IMR-90 (cell line): ENCODE data around the gene PBXIP1. TPM values are rescaled to one million over a fixed set of nuclear protein-coding genes. Genes with fewer than 3 reads are reported as not detected.

Source experiments
- ATAC-seq: fragments of 200-7000 bp; cut with Tn5 transposase; 2 replicates; pipeline ENCODE4 v1.9.1; 2020; ENCODE audit warnings: low read depth, mild to moderate bottlenecking, moderate library complexity
- BruUV-seq: library from RNA; stranded (reverse); fragments of 400-500 nt; replicated peaks from 2 replicates; lab custom pipeline; 2021; lab: Mats Ljungman, UMichigan
- CTCF ChIA-PET: fragments of 300-600 bp; formaldehyde crosslinking; extraction: SDS; loops from one replicate; lab custom pipeline; 2021; ENCODE audit warnings: antibody characterized with exemption; lab: Yijun Ruan, JAX
- POLR2A ChIA-PET: fragments of 300-600 bp; sonication (Branson Sonifier 250); formaldehyde crosslinking; loops from one replicate; lab custom pipeline; 2022; ENCODE audit warnings: antibody characterized with exemption; ENCODE audit not compliant: unreplicated experiment; lab: Charles Lee
- DNase-seq: peaks from one replicate; pipeline ENCODE4 v3.0.0; 2013
- H2AFZ ChIP-seq: replicated peaks from 2 replicates; pipeline ENCODE3; 2013; ENCODE audit warnings: low read length, mild to moderate bottlenecking; ENCODE audit not compliant: poor library complexity
- H2AK5ac ChIP-seq: 2 replicates; pipeline ENCODE4 v1.6.1; 2013; ENCODE audit warnings: low read depth, low read length, inconsistent platforms
- H2AK9ac ChIP-seq: replicated peaks from 2 replicates; pipeline ENCODE3; 2013; ENCODE audit warnings: mild to moderate bottlenecking, low read depth, low read length, moderate library complexity; ENCODE audit not compliant: poor library complexity
- H2BK120ac ChIP-seq: 2 replicates; pipeline ENCODE4 v1.6.1; 2013; ENCODE audit warnings: low read depth, low read length, inconsistent platforms
- H2BK15ac ChIP-seq: 3 replicates; pipeline ENCODE4 v1.6.1; 2013; ENCODE audit warnings: low read depth, low read length, inconsistent platforms
- H2BK20ac ChIP-seq: 2 replicates; pipeline ENCODE4 v1.6.1; 2013; ENCODE audit warnings: low read depth, mild to moderate bottlenecking, inconsistent platforms, low read length, moderate library complexity
- H2BK5ac ChIP-seq: 2 replicates; pipeline ENCODE4 v1.6.1; 2013; ENCODE audit warnings: mild to moderate bottlenecking, low read depth, low read length, inconsistent platforms; ENCODE audit not compliant: poor library complexity, severe bottlenecking
- H3K14ac ChIP-seq: replicated peaks from 2 replicates; pipeline ENCODE4 v1.6.1; 2013; ENCODE audit warnings: low read depth, low read length, inconsistent platforms
- H3K18ac ChIP-seq: 2 replicates; pipeline ENCODE4 v1.6.1; 2013; ENCODE audit warnings: low read depth, low read length, control low read depth
- H3K23ac ChIP-seq: 2 replicates; pipeline ENCODE4 v1.6.1; 2013; ENCODE audit warnings: low read depth, low read length, inconsistent platforms
- H3K27ac ChIP-seq: 2 replicates; pipeline ENCODE4 v1.5.1; 2013; ENCODE audit warnings: mild to moderate bottlenecking, control low read depth, low read length; ENCODE audit not compliant: insufficient read depth
- H3K27me3 ChIP-seq: 2 replicates; pipeline ENCODE4 v1.6.1; 2013; ENCODE audit warnings: low read length; ENCODE audit not compliant: control insufficient read depth, insufficient read depth
- H3K36me3 ChIP-seq: 2 replicates; pipeline ENCODE4 v1.6.1; 2013; ENCODE audit warnings: low read length, mixed read lengths; ENCODE audit not compliant: control insufficient read depth, insufficient read depth
- H3K4ac ChIP-seq: 2 replicates; pipeline ENCODE4 v1.6.1; 2013; ENCODE audit warnings: low read depth, low read length, inconsistent platforms
- H3K4me1 ChIP-seq: 2 replicates; pipeline ENCODE4 v1.6.1; 2013; ENCODE audit warnings: low read length, mixed read lengths; ENCODE audit not compliant: control insufficient read depth, insufficient read depth
- H3K4me2 ChIP-seq: 2 replicates; pipeline ENCODE4 v1.6.1; 2013; ENCODE audit warnings: low read depth, mild to moderate bottlenecking, control low read depth, low read length, moderate library complexity
- H3K4me3 ChIP-seq: 2 replicates; pipeline ENCODE4 v1.5.1; 2013; ENCODE audit warnings: low read depth, mild to moderate bottlenecking, control low read depth, low read length, moderate library complexity; ENCODE audit not compliant: insufficient read depth
- H3K56ac ChIP-seq: 2 replicates; pipeline ENCODE4 v1.6.1; 2013; ENCODE audit warnings: low read length, inconsistent platforms; ENCODE audit not compliant: insufficient read depth; ENCODE audit errors: extremely low read depth
- H3K79me1 ChIP-seq, 2 experiments: 2 replicates each; pipeline ENCODE4 v1.6.1; 2013; ENCODE audit warnings: low read length in 2 of 2, inconsistent platforms in 1 of 2, low read depth in 1 of 2
- H3K9ac ChIP-seq: 2 replicates; pipeline ENCODE4 v1.6.1; 2013; ENCODE audit warnings: low read depth, low read length, control low read depth
- H3K9me1 ChIP-seq: 2 replicates; pipeline ENCODE4 v1.6.1; 2013; ENCODE audit warnings: low read length, inconsistent platforms; ENCODE audit not compliant: insufficient read depth
- H3K9me3 ChIP-seq: 2 replicates; pipeline ENCODE4 v1.6.1; 2013; ENCODE audit warnings: low read length; ENCODE audit not compliant: control insufficient read depth, insufficient read depth
- H4K20me1 ChIP-seq: 2 replicates; pipeline ENCODE4 v1.6.1; 2013; ENCODE audit warnings: low read length, inconsistent platforms; ENCODE audit not compliant: insufficient read depth
- H4K5ac ChIP-seq: 2 replicates; pipeline ENCODE4 v1.6.1; 2013; ENCODE audit warnings: mild to moderate bottlenecking, low read depth, low read length, control low read depth
- H4K8ac ChIP-seq, 2 experiments: 2 replicates each; pipeline ENCODE4 v1.6.1; 2013; ENCODE audit warnings: low read depth in 2 of 2, low read length in 2 of 2, control low read depth in 1 of 2, inconsistent platforms in 1 of 2
- H4K91ac ChIP-seq: 2 replicates; pipeline ENCODE4 v1.6.1; 2013; ENCODE audit warnings: low read depth, low read length, inconsistent platforms; ENCODE audit not compliant: insufficient read depth
- MAZ ChIP-seq: IDR thresholded peaks from 2 replicates; pipeline ENCODE4 v1.6.1; 2012; ENCODE audit warnings: low read depth, mild to moderate bottlenecking, low read length, improper control_type of control experiment, moderate library complexity, borderline replicate concordance
- MXI1 ChIP-seq: IDR thresholded peaks from 2 replicates; pipeline ENCODE4 v1.6.1; 2012; ENCODE audit warnings: low read depth, mild to moderate bottlenecking, low read length, moderate library complexity, borderline replicate concordance
- POLR2A ChIP-seq: IDR thresholded peaks from 2 replicates; pipeline ENCODE4 v1.6.1; 2012; ENCODE audit warnings: mild to moderate bottlenecking, low read depth, low read length
- RAD21 ChIP-seq: IDR thresholded peaks from 2 replicates; pipeline ENCODE4 v1.6.1; 2012; ENCODE audit warnings: low read length, improper control_type of control experiment
- RCOR1 ChIP-seq: IDR thresholded peaks from 2 replicates; pipeline ENCODE4 v1.6.1; 2012; ENCODE audit warnings: mild to moderate bottlenecking, low read length, improper control_type of control experiment; ENCODE audit not compliant: insufficient replicate concordance
- RFX5 ChIP-seq: IDR thresholded peaks from 2 replicates; pipeline ENCODE4 v1.8.0; 2012; ENCODE audit warnings: low read depth, mild to moderate bottlenecking, low read length, moderate library complexity
- SMC3 ChIP-seq: fragments of 150-350 bp; IDR thresholded peaks from 2 replicates; pipeline ENCODE4 v1.6.1; 2016; ENCODE audit warnings: low read depth, mild to moderate bottlenecking, antibody characterized with exemption, low read length, moderate library complexity
- WGBS, 2 experiments: methylation state at CpG; one replicate each; pipeline versions ENCODE4 v1.1.5 to v1.1.7; 2013; ENCODE audit warnings: missing lambda C conversion rate in 2 of 2; ENCODE audit not compliant: insufficient read length in 1 of 2; ENCODE audit errors: extremely low coverage in 2 of 2; 5-methylcytosine and 5-hydroxymethylcytosine counted together
- dilution Hi-C: fragments of 300-500 bp; cut with HindIII; formaldehyde crosslinking; loops from one replicate; pipeline ENCODE4 v1.14.3; 2018; ENCODE audit warnings: low sequenced_read_pairs; ENCODE audit not compliant: unreplicated experiment
- in situ Hi-C: fragments of 300-500 bp; cut with MboI; formaldehyde crosslinking; loops from 3 replicates; pipeline ENCODE4 v1.14.3; 2019; ENCODE audit warnings: low sequenced_read_pairs, inconsistent platforms, mixed read lengths
- intact Hi-C: fragments of 100-400 bp; cut with micrococcal nuclease; formaldehyde crosslinking; loops from 2 replicates; pipeline ENCODE4 v1.10.0; 2022
- polyA plus RNA-seq, 3 experiments: library from polyadenylated mRNA; depleted of rRNA; stranded (reverse); fragments of >200 nt; gene quantifications; 2 replicates each; pipeline ENCODE4 v1.2.3, GENCODE V29; 2012; ENCODE audit warnings: low replicate concordance in 1 of 3
- total RNA-seq: library from RNA; depleted of rRNA; stranded (reverse); fragments of >200 nt; gene quantifications from 2 replicates; pipeline ENCODE4 v1.2.3, GENCODE V29; 2012
- TF ChIP-seq, protein P1 (sequence below): fragments of 150-350 bp; IDR thresholded peaks from 2 replicates; pipeline ENCODE4 v1.6.1; 2016; ENCODE audit warnings: low read depth, mild to moderate bottlenecking, low read length, moderate library complexity, borderline replicate concordance
- TF ChIP-seq, protein P2 (sequence below): conservative IDR thresholded peaks from 2 replicates; pipeline ENCODE4 v1.5.1; 2012; ENCODE audit warnings: mild to moderate bottlenecking, low read depth, low read length, improper control_type of control experiment

Gene PBXIP1
- total and polyA plus RNA-seq, 2 of the 4 experiments (the other 2 are of a cell fraction) = 28.3 to 44.2 TPM

DNA sequence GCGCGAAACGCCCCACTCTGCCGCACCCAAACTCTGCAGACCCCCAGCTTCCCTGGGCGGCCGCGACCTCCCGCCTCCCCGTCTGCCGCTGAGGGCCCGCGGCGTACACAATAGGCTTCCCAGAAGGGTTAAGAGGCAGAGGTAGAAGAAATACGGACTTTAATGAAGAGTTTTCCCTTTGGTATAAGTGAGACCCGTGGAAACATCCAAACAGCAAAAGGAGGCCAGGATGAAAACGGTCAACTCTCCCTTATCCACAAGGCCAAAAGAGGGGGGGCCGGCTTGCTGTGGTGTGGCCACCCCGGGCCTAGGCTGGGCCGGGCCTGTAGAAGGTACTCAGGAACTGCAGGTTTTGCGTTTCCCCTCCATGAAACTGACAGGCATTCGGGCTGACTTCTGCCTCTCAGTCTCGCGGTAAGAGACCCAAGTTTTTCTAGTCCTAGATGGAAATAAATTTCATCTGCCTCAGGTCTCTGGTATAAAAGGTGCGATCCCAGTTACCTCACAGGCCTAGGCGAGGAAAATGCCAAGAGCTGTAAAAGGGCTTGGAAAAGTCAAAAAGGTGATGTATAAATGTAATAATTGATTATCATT, 6.4 kb upstream of the PBXIP1 start (continued):
- no peak for TF ChIP-seq RCOR1

DNA sequence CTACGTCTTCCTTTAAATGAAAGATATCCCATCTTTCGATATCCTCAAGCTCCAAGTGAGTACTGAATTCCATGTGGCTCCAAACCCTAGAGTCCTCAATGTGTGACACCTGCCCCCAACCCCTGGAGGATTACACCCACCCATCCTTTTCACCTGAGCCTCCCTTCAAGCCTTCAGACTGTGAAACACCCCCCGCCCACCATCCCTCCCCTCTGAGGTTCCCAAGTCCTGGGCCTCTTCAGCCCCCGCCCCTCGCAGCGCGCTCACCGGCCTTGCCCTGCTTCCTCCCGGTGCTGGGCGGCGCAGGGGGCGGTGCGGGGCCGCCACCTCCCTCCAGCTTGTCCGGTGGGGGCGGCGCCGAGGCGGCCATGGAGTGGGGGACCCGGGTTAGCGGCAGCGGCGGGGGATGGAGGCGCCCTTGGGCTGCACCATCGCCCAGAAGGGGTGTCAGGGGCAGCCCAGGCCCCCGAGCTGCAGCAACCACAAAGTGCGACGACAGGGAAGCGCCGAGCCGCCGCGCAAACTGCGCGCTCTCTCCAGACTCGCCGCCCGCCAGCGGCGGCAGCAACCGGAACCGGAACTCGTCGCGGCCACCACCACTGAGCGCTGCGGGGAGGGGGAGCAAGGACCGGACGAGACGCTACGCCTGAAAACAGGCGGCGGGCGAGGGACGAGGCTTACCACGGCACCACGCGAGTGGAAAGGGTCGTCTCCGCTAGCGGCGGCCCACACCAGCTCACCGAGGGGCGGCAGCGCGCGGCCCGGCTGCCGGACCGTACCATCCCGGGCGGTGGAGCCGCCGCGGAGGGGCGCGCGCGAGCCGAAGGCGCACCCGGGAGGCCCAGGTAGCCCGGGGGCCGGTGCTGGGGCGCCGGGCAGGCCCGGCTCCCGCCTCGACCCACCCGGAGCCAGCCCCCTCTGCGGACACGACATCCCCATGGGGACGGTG, 5.6 kb upstream of the PBXIP1 start, which contains the start of gene PYGO2:
TSS of gene PYGO2 (minus strand) at position 576 of the 949 bp plus-strand sequence. CDS start at position 370, 206 bp downstream.
- H2BK5ac ChIP-seq = peak within 1 kb of the TSS; percentile 98
- H2AK9ac ChIP-seq = peak within 1 kb of the TSS; percentile 100
- peaks cover 18% of the 10 kb centered on the region for H4K20me1 ChIP-seq
- no peaks in the 10 kb centered on the region for H3K27me3 ChIP-seq
- H3K14ac ChIP-seq = peak within 1 kb of the TSS; percentile 100
- H3K9me3 ChIP-seq = no peaks in the 10 kb centered on the region
- peak within 1 kb of the TSS; percentile 95 for H2AK5ac ChIP-seq
- WGBS, 2 experiments = 0% methylated on average over 57 of the region's 93 CpGs; no CpG with 5 or more reads in 1 of the 2 experiments
- H4K91ac ChIP-seq = peak within 1 kb of the TSS; percentile 96
- H3K9ac ChIP-seq = peak within 1 kb of the TSS; percentile 94
- peak; percentile 86 for ATAC-seq
- no peak within 1 kb of the TSS for H2BK20ac ChIP-seq
- in situ Hi-C loops = no loop called here
- peaks cover 49% of the 10 kb centered on the region for H3K36me3 ChIP-seq
- H3K9me1 ChIP-seq = no peaks in the 10 kb centered on the region
- H4K5ac ChIP-seq = peak within 1 kb of the TSS; percentile 89
- H3K4me1 ChIP-seq = peaks cover 11% of the 10 kb centered on the region
- CTCF ChIA-PET = interaction anchor here (0.6 to 1.6 kb wide), 7 partner anchors 9 to 124 kb away, joined by 3 to 11 read pairs (median 3); partner anchors contain the start of gene SHC1
- POLR2A ChIA-PET = interaction anchor here (1.2 to 2.5 kb wide), 2 partner anchors 9 to 12 kb away, joined by 10 to 17 read pairs; partner anchors contain the start of gene SHC1
- peak within 1 kb of the TSS; percentile 88 to 99 for H4K8ac ChIP-seq
- peak within 1 kb of the TSS; percentile 93 for H2BK120ac ChIP-seq
- no TSS peak for BruUV-seq
- H3K27ac ChIP-seq = peak within 1 kb of the TSS; percentile 96
- H3K23ac ChIP-seq = peak within 1 kb of the TSS; percentile 98; the same call in 1 of the 2 replicates
- H3K79me1 ChIP-seq = peaks cover 25 to 67% of the 10 kb centered on the region in 2 experiments
- H3K56ac ChIP-seq = peak within 1 kb of the TSS; percentile 75
- dilution Hi-C loops = no loop called here
- peak; percentile 66 for DNase-seq
- H2AFZ ChIP-seq = peak within 1 kb of the TSS; percentile 98
- peak within 1 kb of the TSS; percentile 86 for H3K4me3 ChIP-seq
- peak within 1 kb of the TSS; percentile 99 for H3K4ac ChIP-seq
- intact Hi-C loops = loop anchor here (2.0 kb wide), 2 partner anchors 37 to 123 kb away; no protein-coding TSS in a partner anchor
- H3K18ac ChIP-seq = peak within 1 kb of the TSS; percentile 95
- H3K4me2 ChIP-seq = peak within 1 kb of the TSS; percentile 90
- H2BK15ac ChIP-seq = no peak within 1 kb of the TSS; the same call in 2 of the 3 replicates
- peak; percentile 45 for TF ChIP-seq SMC3
- TF ChIP-seq RAD21 = peak; percentile 62
- TF ChIP-seq, protein P1, sequence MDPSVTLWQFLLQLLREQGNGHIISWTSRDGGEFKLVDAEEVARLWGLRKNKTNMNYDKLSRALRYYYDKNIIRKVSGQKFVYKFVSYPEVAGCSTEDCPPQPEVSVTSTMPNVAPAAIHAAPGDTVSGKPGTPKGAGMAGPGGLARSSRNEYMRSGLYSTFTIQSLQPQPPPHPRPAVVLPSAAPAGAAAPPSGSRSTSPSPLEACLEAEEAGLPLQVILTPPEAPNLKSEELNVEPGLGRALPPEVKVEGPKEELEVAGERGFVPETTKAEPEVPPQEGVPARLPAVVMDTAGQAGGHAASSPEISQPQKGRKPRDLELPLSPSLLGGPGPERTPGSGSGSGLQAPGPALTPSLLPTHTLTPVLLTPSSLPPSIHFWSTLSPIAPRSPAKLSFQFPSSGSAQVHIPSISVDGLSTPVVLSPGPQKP = 0 out of 2 replicates have a peak, but pooled peaks have one; percentile 9
- no peak; the same call in 1 of the 2 replicates for TF ChIP-seq MXI1
- no peak for TF ChIP-seq RFX5
- TF ChIP-seq, protein P2, sequence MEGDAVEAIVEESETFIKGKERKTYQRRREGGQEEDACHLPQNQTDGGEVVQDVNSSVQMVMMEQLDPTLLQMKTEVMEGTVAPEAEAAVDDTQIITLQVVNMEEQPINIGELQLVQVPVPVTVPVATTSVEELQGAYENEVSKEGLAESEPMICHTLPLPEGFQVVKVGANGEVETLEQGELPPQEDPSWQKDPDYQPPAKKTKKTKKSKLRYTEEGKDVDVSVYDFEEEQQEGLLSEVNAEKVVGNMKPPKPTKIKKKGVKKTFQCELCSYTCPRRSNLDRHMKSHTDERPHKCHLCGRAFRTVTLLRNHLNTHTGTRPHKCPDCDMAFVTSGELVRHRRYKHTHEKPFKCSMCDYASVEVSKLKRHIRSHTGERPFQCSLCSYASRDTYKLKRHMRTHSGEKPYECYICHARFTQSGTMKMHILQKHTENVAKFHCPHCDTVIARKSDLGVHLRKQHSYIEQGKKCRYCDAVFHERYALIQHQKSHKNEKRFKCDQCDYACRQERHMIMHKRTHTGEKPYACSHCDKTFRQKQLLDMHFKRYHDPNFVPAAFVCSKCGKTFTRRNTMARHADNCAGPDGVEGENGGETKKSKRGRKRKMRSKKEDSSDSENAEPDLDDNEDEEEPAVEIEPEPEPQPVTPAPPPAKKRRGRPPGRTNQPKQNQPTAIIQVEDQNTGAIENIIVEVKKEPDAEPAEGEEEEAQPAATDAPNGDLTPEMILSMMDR = peak; percentile 69
- peak; percentile 40 for TF ChIP-seq POLR2A
- TF ChIP-seq MAZ = peak; percentile 50; the same call in 1 of the 2 replicates
